Measurements from ENCODE around the gene ADD2.
A peak's percentile ranks its signal among the peaks of the same experiment; 100 is the strongest.
"Not testable (repeated sequence)": the region's sequence is repeated elsewhere in the genome, so short reads cannot be mapped to it uniquely, and the experiment has no call there.

Gene ADD2

DNA sequence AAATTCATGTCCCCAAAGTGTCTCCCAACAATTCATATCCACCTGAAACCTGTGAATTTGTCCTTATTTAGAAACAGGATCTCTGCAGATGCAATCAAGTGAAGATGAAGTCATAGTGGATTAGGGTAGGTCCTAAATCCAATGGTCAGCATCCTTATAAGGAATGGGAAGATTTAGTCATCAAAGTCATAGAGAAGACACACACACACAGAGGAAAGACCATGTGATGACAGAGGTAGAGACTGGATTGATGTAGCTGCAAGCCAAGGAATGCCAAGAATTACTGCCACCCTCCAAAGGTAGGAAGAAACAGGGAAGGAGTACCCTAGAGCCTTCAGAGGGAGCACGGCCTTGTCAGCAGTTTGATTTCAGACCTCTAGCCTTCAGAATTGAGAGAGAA lies 17.7 kb downstream of the ADD2 start:
- no peak for DNase-seq

GRCh38 chr2:70748002-70748784 lies 19.8 kb downstream of the ADD2 start:
- DNase-seq, result no peak

DNA sequence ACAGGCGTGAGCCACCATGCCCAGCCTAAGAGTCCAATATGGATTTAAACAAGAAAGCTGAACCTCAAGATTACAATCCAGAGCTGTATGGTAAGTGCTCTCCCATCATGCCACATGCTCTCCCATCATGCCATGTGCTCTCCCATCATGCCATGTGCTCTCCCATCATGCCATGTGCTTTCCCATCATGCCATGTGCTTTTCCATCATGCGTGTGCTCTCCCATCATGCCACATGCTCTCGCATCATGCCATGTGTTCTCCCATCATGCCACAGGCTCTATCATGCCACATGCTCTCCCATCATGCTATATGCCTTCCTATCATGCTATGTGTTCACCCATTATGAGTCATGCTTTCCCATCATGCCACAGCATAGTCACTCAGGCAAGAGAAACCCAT lies 20.7 kb downstream of the ADD2 start:
- no peak for DNase-seq

- no peak for DNase-seq
These were observed 21.7 kb downstream of the ADD2 start for GRCh38 chr2:70746094-70746974.

- peak in 1 of 2 experiments; percentile 29 for DNase-seq
These were observed 22.6 kb downstream of the ADD2 start for GRCh38 chr2:70745276-70745825.

- no peak for DNase-seq
These were observed 23.6 kb downstream of the ADD2 start for GRCh38 chr2:70744397-70744796.

DNA sequence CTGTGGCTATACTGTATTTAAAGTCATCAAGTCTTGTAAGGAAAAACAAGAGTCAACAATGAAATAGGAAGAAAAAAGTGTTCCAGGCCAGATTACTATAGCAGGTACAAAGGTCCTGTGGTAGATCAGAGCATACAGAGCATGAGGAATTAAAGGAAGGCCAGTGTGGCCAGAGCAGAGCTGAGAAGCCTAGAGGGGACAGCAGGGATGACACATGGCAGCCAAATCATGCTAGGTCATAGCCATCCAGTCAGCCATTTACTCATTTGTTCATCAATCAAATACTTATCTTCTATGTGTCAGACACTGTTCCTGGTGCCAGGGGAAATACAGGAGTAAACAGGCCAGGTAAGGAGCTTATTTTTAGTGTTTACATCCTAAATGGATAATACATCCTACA lies 24.3 kb downstream of the ADD2 start:
- no peak for DNase-seq

- no peak for DNase-seq
These were observed 24.9 kb downstream of the ADD2 start for GRCh38 chr2:70743068-70743467.

- not testable (repeated sequence) for DNase-seq
These were observed 28.5 kb downstream of the ADD2 start for GRCh38 chr2:70739492-70739891.

GRCh38 chr2:70738159-70738558 lies 29.8 kb downstream of the ADD2 start:
- no peak for DNase-seq

GRCh38 chr2:70735071-70735470 lies 32.9 kb downstream of the ADD2 start:
- peak in 1 of 2 experiments; percentile 14 for DNase-seq

DNA sequence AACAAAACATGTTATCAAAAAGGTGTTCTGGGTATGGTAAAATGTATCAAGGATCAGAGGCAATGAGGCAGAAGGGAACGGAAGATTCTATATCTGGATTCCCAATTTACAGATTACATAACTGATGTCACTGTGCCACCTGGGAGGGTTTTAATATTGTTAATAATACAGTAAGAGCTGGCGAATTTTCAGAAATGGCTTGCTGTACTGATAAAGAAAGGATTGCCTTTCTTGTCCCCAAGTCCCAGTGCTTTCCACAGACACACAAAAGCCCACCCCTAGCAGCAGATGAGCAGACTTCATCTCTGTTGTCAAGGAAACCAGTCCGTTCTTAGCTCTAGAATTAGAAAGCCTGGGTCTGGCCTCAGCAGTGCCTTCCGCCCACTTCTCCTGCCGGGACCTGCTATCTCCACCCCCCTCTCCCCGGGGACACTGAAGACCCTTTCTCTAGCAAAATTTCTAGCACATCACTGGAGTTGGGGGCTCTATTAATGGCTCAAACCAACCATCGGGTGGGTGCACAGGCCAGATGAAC lies 34.3 kb downstream of the ADD2 start:
- DNase-seq, result peak; percentile 6 to 61

DNA sequence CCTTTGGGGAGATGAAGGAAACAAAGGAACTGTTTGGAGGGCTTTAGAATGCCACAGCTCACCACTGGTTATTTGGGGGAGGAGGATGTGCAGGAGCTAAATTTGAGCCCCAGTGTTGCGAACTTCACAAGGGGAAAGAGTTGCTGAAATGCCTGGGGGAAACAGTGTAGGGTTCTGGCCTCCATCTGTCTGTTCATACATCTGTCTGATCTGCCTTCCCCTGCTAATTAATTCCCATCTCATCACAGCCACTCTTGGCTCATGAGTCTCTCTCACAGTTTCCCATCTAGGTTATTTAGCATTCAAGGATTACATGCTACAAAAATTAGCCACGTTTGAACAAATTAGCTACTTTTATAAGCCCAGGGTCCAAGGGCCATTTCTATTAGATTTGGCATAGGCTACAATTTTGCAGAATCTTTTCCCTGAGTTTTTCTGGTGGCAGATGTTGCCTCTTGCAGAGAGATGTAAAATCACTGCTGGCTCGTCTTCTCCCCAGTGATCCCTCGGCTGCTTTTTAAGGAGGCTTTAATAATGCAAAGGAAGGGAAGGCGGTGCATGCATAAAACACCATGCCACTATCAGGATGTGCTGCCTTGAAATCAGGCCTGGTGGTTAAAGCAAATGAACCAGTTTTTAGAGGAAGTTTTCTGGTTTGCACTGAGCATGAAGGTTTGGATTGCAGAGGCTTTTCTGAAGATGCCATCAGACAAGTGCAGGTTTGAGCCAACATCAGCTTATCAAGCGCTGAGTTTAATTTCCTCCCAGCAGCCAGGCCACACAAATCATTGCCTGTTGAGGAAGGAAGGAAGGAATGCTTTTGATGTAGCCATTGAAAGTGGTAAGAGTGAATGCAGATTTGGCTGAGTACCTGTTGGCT lies 35.0 kb downstream of the ADD2 start:
- DNase-seq, result peak; percentile 63 to 67

GRCh38 chr2:70730730-70731129 lies 37.3 kb downstream of the ADD2 start:
- DNase-seq, result no peak

DNA sequence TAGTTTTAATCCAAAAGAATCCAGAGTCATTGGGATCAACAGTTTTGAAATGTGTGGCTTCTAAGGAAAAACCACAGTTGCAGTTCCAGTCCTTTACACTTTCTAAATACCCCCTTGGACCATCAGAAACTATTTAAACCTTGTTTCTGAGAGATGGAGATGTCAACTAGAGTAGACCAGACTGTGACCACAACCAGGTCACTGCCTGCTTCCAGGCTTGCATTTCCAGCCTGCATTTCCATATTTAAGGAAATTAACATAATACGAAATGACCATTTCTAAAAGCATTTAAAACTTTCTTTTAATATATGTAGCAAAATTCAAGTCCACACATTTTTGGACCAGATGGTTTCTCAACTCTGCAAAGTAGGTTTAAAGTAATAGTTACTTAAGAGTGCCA lies 38.4 kb downstream of the ADD2 start:
- DNase-seq, result no peak

DNA sequence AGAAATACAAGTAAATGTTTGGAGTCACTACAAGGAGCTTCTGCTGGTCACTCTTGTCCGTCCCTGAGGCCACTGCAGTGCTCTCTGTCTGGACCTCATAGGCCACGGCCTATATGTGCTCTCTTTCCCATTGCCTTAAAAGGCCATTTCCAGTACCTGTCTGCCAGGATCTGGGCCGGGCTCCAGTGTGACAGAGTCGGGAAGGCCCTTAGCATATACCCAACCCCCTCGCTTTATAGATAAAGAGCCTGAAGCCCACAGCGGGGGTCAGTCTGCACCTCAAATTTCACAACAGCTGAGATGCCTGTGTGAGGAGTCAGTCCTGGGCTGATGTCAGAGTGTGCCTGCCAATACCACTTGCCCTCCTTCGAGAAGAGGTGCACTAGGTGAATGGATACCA lies 39.9 kb downstream of the ADD2 start:
- no peak for DNase-seq

- DNase-seq, result no peak
These were observed 40.9 kb downstream of the ADD2 start for GRCh38 chr2:70726947-70727725.

GRCh38 chr2:70725505-70725904 lies 42.5 kb downstream of the ADD2 start:
- DNase-seq, result no peak

GRCh38 chr2:70724366-70724765 lies 43.6 kb downstream of the ADD2 start:
- no peak for DNase-seq

DNA sequence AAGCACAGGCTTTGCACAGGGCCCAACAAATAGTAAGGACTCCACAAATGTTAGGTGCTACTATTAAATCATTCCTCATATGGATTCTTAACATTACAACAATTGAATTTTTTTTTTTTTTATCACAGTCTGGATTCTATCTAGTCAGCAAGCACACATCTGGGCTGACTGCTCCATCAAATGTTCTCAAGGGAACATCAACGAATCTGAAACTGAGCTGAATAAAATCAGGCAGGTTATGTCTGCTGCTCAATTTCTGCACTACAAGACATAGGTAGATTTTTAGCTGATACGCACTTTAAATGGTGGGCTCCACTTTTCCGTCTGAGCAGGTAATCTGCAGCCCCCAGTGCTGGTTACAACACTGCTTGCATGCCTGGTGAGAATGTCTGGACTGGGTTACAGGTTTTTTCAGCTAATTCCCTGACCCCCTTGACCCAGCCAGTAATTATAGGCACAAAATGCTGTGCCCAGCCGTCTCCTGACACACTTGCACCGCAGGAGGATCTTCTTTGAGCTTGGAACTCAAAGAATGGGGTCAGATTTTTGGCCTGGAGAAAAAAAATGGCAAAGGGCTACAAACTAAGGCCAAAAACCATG lies 44.6 kb downstream of the ADD2 start:
- no peak for DNase-seq

DNA sequence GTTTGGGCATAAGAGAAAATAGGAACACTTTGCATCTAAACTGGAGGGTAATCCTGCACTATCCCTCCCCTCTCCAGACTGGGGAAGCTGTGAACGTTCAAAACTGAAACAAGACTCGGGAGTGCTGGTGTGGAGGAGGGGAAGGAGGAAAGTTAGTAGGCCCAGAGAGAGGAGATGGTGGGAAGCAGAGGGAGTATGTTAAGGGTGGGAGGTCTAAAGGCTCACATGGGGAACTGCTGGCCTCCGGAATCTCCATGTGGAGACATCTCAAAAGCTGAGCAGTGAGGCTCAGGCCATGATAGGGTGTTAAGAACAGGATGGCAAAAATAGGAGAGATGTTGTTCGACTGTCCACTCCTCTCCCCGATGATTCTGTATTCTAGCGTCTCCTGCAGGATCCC lies 47.9 kb downstream of the ADD2 start:
- DNase-seq, result no peak
